Measurements from ENCODE around the gene STK10.

STK10 gene

GRCh38 chr5:172188893-172189692, 1.1 kb upstream of the STK10 start:
- DNase-seq, result no peak

GRCh38 chr5:172187118-172188032, 649 bp downstream of the STK10 start:
- DNase-seq, result peak; percentile 71

- no peak for DNase-seq
These were observed 1.8 kb downstream of the STK10 start for GRCh38 chr5:172186114-172186695.

- peak; percentile 42 for DNase-seq
These were observed 2.9 kb downstream of the STK10 start for GRCh38 chr5:172185096-172185461.

- no peak for DNase-seq
These were observed 4.1 kb downstream of the STK10 start for GRCh38 chr5:172183881-172184280.

GRCh38 chr5:172182291-172182690, 5.7 kb downstream of the STK10 start:
- DNase-seq, result no peak

- peak; percentile 38 for DNase-seq
These were observed 7.1 kb downstream of the STK10 start for GRCh38 chr5:172180936-172181335.

GRCh38 chr5:172178991-172179989, 8.7 kb downstream of the STK10 start:
- DNase-seq, result peak; percentile 65

- peak; percentile 39 for DNase-seq
These were observed 9.6 kb downstream of the STK10 start for GRCh38 chr5:172178301-172178987.

- DNase-seq, result no peak
These were observed 10.8 kb downstream of the STK10 start for GRCh38 chr5:172177176-172177575.

- DNase-seq, result peak; percentile 89
These were observed 12.7 kb downstream of the STK10 start for GRCh38 chr5:172175263-172175719.

GRCh38 chr5:172173564-172174153, 14.4 kb downstream of the STK10 start:
- DNase-seq, result peak; percentile 73

- DNase-seq, result no peak
These were observed 15.0 kb downstream of the STK10 start for GRCh38 chr5:172172912-172173563.

GRCh38 chr5:172171118-172171517, 16.9 kb downstream of the STK10 start:
- DNase-seq, result no peak

GRCh38 chr5:172170251-172170701, 17.7 kb downstream of the STK10 start:
- no peak for DNase-seq

- DNase-seq, result no peak
These were observed 18.8 kb downstream of the STK10 start for GRCh38 chr5:172169216-172169615.

- DNase-seq, result no peak
These were observed 19.7 kb downstream of the STK10 start for GRCh38 chr5:172168311-172168710.

GRCh38 chr5:172167895-172168294, 20.1 kb downstream of the STK10 start:
- DNase-seq, result no peak

GRCh38 chr5:172166030-172166826, 21.8 kb downstream of the STK10 start:
- no peak for DNase-seq

- no peak for DNase-seq
These were observed 22.6 kb downstream of the STK10 start for GRCh38 chr5:172165465-172165864.

All from CD4-positive, alpha-beta T cell treated with Interferon gamma for 1 hour (primary cell).